ENCODE data around the gene SPAG17. TPM values are rescaled to one million over a fixed set of nuclear protein-coding genes. Genes with fewer than 3 reads are reported as not detected.

SPAG17 gene
- polyA plus RNA-seq, 1 donor from 2014 or later: 0.25 TPM

- H3F3A ChIP-seq (ENCODE audit: insufficient read depth, low read length, poor library complexity, severe bottlenecking): no peaks in the 10 kb centered on the region
- no peak overlapping the region for H3K9ac ChIP-seq (ENCODE audit: low read length)
- no peak overlapping the region for H3K4me2 ChIP-seq (ENCODE audit: low read length)
- H2AFZ ChIP-seq (ENCODE audit: low read depth, low read length): no peak overlapping the region
- no peak overlapping the region for H3K4me3 ChIP-seq (ENCODE audit: low read length)
- H4K20me1 ChIP-seq (ENCODE audit: insufficient read depth): no peaks in the 10 kb centered on the region
- H3K27me3 ChIP-seq (ENCODE audit: insufficient read depth, low read depth, low read length): no peaks in the 10 kb centered on the region
- no peaks in the 10 kb centered on the region for H3K9me3 ChIP-seq (ENCODE audit: low read length)
- TF ChIP-seq MXI1 (conservative IDR thresholded peaks at IDR 0.05; ENCODE audit: poor library complexity, severe bottlenecking): no peak
- TF ChIP-seq EP300 (conservative IDR thresholded peaks at IDR 0.05; ENCODE audit: poor library complexity, severe bottlenecking): no peak
- no peak for TF ChIP-seq TAF1 (IDR thresholded peaks at IDR 0.05; ENCODE audit: low read depth)
- TF ChIP-seq CTCF (IDR thresholded peaks at IDR 0.05; ENCODE audit: poor library complexity, severe bottlenecking): no peak
- TF ChIP-seq RAD21 (conservative IDR thresholded peaks at IDR 0.05): no peak
- no peak for TF ChIP-seq REST (IDR thresholded peaks at IDR 0.05; ENCODE audit: borderline replicate concordance)
- TF ChIP-seq POLR2AphosphoS5 (IDR thresholded peaks at IDR 0.05): no peak
- no peak for TF ChIP-seq EZH2 (IDR thresholded peaks at IDR 0.05; ENCODE audit: borderline replicate concordance, insufficient read depth, low read length, poor library complexity, severe bottlenecking)
- no peak for TF ChIP-seq SMC3 (conservative IDR thresholded peaks at IDR 0.05; ENCODE audit: poor library complexity)
- no peaks in the 10 kb centered on the region for H3K79me2 ChIP-seq (replicated peaks; ENCODE audit: insufficient read depth, low read length)
- H3K36me3 ChIP-seq (ENCODE audit: insufficient read depth, low read length): no peaks in the 10 kb centered on the region
- H3K9me2 ChIP-seq (ENCODE audit: insufficient read depth, low read length): no peaks in the 10 kb centered on the region
- H3K27ac ChIP-seq (ENCODE audit: low read length): no peak overlapping the region
Observed at GRCh38 chr1:118028267-118028666, 156.8 kb downstream of the SPAG17 start.

- H3K27me3 ChIP-seq (ENCODE audit: insufficient read depth, low read depth, low read length): no peaks in the 10 kb centered on the region
- H2AFZ ChIP-seq (ENCODE audit: low read depth, low read length): no peak overlapping the region
- no peak overlapping the region for H3K9ac ChIP-seq (ENCODE audit: low read length)
- H3K4me2 ChIP-seq (ENCODE audit: low read length): no peak overlapping the region
- H3K79me2 ChIP-seq (replicated peaks; ENCODE audit: insufficient read depth, low read length): no peaks in the 10 kb centered on the region
- no peaks in the 10 kb centered on the region for H3K36me3 ChIP-seq (ENCODE audit: insufficient read depth, low read length)
- H4K20me1 ChIP-seq (ENCODE audit: insufficient read depth): no peaks in the 10 kb centered on the region
- H3K27ac ChIP-seq (ENCODE audit: low read length): no peak overlapping the region
- no peaks in the 10 kb centered on the region for H3F3A ChIP-seq (ENCODE audit: insufficient read depth, low read length, poor library complexity, severe bottlenecking)
- TF ChIP-seq CTCF (IDR thresholded peaks at IDR 0.05; ENCODE audit: poor library complexity, severe bottlenecking): no peak
- TF ChIP-seq SMC3 (conservative IDR thresholded peaks at IDR 0.05; ENCODE audit: poor library complexity): no peak
- TF ChIP-seq RAD21 (conservative IDR thresholded peaks at IDR 0.05): no peak
- TF ChIP-seq POLR2AphosphoS5 (IDR thresholded peaks at IDR 0.05): no peak
- no peak for TF ChIP-seq MXI1 (conservative IDR thresholded peaks at IDR 0.05; ENCODE audit: poor library complexity, severe bottlenecking)
- no peak for TF ChIP-seq EZH2 (IDR thresholded peaks at IDR 0.05; ENCODE audit: borderline replicate concordance, insufficient read depth, low read length, poor library complexity, severe bottlenecking)
- no peak for TF ChIP-seq EP300 (conservative IDR thresholded peaks at IDR 0.05; ENCODE audit: poor library complexity, severe bottlenecking)
- TF ChIP-seq REST (IDR thresholded peaks at IDR 0.05; ENCODE audit: borderline replicate concordance): no peak
- TF ChIP-seq TAF1 (IDR thresholded peaks at IDR 0.05; ENCODE audit: low read depth): no peak
- H3K4me3 ChIP-seq (ENCODE audit: low read length): no peak overlapping the region
- no peaks in the 10 kb centered on the region for H3K9me3 ChIP-seq (ENCODE audit: low read length)
- H3K9me2 ChIP-seq (ENCODE audit: insufficient read depth, low read length): no peaks in the 10 kb centered on the region
Observed at GRCh38 chr1:118023199-118023598, 161.8 kb downstream of the SPAG17 start.

Data from neural cell (in vitro differentiated cells).